ENCODE data around the gene MRPS27. TPM values are rescaled to one million over a fixed set of nuclear protein-coding genes. Genes with fewer than 3 reads are reported as not detected.
A peak's percentile ranks its signal among the peaks of the same experiment; 100 is the strongest.

The MRPS27 gene
- total and polyA plus RNA-seq, 4 donors: 17.6 to 38.7 (median 34.9) TPM

DNA sequence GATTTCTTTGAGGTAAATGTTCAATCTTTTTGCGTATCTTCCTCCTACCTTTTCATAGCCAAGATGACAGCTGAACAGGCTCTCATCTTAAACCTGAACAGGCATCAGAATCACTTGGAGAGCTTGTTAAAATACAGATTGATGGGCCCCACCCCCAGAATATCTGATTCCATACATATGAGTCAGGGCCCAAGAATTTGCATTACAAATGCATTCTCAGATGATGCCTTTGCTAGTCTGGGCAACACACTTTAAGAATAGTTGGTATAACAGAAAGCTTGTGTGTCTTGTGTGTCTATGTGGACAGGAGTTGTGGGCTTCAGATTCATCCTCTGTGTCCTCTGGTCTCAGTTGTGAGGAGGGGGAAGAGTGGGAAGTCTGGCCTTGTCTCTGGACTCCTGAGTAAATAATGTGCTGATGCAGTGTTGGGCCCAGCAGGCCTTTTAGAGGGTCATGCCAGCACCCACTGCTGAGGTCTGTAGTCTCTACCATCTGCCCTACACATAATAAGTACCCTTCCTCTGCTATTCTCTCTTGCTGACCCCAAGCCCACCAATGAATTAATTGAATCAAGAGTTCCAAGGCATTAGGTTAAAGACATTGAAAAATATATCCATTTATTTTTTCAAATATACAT lies 43.2 kb upstream of the MRPS27 start:
- Histone ChIP-seq H3K9me3 (ENCODE audit: control insufficient read depth in 4 of 4, low read length in 3 of 4) (no peaks in the 10 kb centered on the region), H3K9ac (ENCODE audit: low read depth in 1 of 2, low read length in 2 of 2) (peak overlapping the region in 1 of 2 donors; percentile 4), H3K27ac (ENCODE audit: low read depth in 1 of 2, low read length in 2 of 2) (no peak overlapping the region), H3K4me1 (ENCODE audit: control insufficient read depth in 4 of 4, insufficient read depth in 4 of 4, low read length in 3 of 4) (no peaks in the 10 kb centered on the region), H3K4me3 (ENCODE audit: low read depth in 1 of 3, low read length in 3 of 3) (no peak overlapping the region), H3K27me3 (ENCODE audit: control insufficient read depth in 4 of 4, insufficient read depth in 4 of 4, low read length in 3 of 4) (no peaks in the 10 kb centered on the region), H3K36me3 (ENCODE audit: control insufficient read depth in 4 of 4, insufficient read depth in 3 of 4, low read depth in 1 of 4, low read length in 3 of 4) (peaks cover 6 to 25% (median 12%) of the 10 kb centered on the region in 4 donors)
- WGBS: 100% methylated on average over 1 of the region's 1 CpG
- TF ChIP-seq JUND (IDR thresholded peaks at IDR 0.05): no peak
- TF ChIP-seq FOXA2 (IDR thresholded peaks at IDR 0.05): no peak
- TF ChIP-seq REST (IDR thresholded peaks at IDR 0.05): no peak
- no peak for TF ChIP-seq NR2F2 (IDR thresholded peaks at IDR 0.05)
- TF ChIP-seq MAX (IDR thresholded peaks at IDR 0.05): no peak
- TF ChIP-seq, protein P1, sequence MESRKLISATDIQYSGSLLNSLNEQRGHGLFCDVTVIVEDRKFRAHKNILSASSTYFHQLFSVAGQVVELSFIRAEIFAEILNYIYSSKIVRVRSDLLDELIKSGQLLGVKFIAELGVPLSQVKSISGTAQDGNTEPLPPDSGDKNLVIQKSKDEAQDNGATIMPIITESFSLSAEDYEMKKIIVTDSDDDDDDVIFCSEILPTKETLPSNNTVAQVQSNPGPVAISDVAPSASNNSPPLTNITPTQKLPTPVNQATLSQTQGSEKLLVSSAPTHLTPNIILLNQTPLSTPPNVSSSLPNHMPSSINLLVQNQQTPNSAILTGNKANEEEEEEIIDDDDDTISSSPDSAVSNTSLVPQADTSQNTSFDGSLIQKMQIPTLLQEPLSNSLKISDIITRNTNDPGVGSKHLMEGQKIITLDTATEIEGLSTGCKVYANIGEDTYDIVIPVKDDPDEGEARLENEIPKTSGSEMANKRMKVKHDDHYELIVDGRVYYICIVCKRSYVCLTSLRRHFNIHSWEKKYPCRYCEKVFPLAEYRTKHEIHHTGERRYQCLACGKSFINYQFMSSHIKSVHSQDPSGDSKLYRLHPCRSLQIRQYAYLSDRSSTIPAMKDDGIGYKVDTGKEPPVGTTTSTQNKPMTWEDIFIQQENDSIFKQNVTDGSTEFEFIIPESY (IDR thresholded peaks at IDR 0.05): no peak
- TF ChIP-seq HNF4G (IDR thresholded peaks at IDR 0.05): no peak
- TF ChIP-seq, protein P2, sequence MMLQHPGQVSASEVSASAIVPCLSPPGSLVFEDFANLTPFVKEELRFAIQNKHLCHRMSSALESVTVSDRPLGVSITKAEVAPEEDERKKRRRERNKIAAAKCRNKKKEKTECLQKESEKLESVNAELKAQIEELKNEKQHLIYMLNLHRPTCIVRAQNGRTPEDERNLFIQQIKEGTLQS (IDR thresholded peaks at IDR 0.05): no peak
- no peak for TF ChIP-seq RAD21 (IDR thresholded peaks at IDR 0.05)
- no peak for TF ChIP-seq YY1 (IDR thresholded peaks at IDR 0.05)
- TF ChIP-seq GABPA (IDR thresholded peaks at IDR 0.05 in 1 of 2, conservative IDR thresholded peaks at IDR 0.05 in 1 of 2): no peak
- no peak for TF ChIP-seq FOXA1 (IDR thresholded peaks at IDR 0.05)
- TF ChIP-seq CTCF (IDR thresholded peaks at IDR 0.05; ENCODE audit: low read depth, low read length, missing input control): no peak
- no peak for TF ChIP-seq EGR1 (IDR thresholded peaks at IDR 0.05; ENCODE audit: low read depth in 2 of 2)
- no peak for TF ChIP-seq RXRA (IDR thresholded peaks at IDR 0.05)
- no peak for TF ChIP-seq SP1 (IDR thresholded peaks at IDR 0.05)
- no peak for DNase-seq (ENCODE audit: low spot score)

Data from liver (tissue), 9 donors.